Measurements from ENCODE around the gene MCAM. TPM values are rescaled to one million over a fixed set of nuclear protein-coding genes. Genes with fewer than 3 reads are reported as not detected.

The MCAM gene
- total RNA-seq, 1 experiment from 2014 or later, result 26.4 TPM

DNA sequence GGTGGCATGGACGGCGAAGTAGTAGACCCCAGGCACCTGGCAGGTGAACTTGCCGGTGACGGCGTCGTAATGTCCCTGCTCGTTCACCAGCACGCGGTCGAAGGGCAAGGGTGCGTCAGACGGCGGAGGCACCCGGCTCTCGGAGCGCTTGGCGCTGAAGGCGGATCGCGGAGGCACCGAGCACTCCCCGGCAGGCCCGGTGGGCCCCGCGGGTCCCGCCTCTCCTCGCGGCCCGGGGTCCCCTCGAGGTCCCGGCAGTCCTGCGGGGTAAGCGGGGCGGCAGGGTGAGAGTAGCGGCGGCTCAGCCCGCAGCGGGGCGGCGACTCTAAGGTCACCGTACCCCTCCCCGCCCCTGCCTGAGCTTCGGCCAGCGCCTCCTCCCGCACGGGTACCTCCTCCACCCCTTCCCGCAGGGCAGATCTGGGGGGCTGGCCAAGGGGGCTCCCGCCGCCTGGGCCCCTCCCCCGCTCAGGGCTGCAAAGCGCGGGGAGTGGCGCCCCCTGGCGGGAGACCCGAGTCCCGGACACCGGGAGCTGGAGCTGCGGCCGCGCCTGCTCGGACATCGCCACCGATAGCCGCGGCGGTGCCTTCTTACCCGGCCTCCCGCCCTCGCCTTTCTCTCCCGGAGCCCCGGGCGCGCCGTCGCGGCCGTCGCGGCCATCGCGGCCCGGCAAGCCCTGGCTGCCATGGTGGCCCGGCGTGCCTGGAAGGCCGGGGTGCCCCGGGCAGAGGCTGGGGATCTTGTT is 22.8 kb upstream of the MCAM start:
- Mint-ChIP-seq H3K4me1 (peaks cover 52% of the 10 kb centered on the region), H3K4me3 (peak overlapping the region; percentile 100), H3K27ac (no peak overlapping the region), H3K27me3 (ENCODE audit: low read depth) (peaks cover 53% of the 10 kb centered on the region), H3K36me3 (peaks cover 7% of the 10 kb centered on the region), H3K9me3 (no peaks in the 10 kb centered on the region)
- CTCF ChIA-PET, result interaction anchor here (0.5 to 10.4 kb wide), 43 partner anchors 8 to 378 kb away, joined by 3 to 387 read pairs (median 5); partner anchors contain the start of genes CBL, DPAGT1, HINFP and MCAM
- ATAC-seq, result peak; percentile 12
- POLR2A ChIA-PET, result interaction anchor here (1.3 to 3.9 kb wide), 2 partner anchors 23 to 135 kb away, joined by 3 to 35 read pairs; partner anchors contain the start of gene MCAM
- peak; percentile 85 for DNase-seq (ENCODE audit: low spot score)
- TF ChIP-seq NR3C1 (CRISPR knock-in tag; conservative IDR thresholded peaks at IDR 0.05; ENCODE audit: low read depth) (0 out of 2 replicates have a peak, but pooled peaks have one; percentile 24), ZNF219 (CRISPR knock-in tag; IDR thresholded peaks at IDR 0.05; ENCODE audit: borderline replicate concordance) (no peak), CBFB (CRISPR knock-in tag; IDR thresholded peaks at IDR 0.05; ENCODE audit: low read depth) (0 out of 2 replicates have a peak, but pooled peaks have one; percentile 44), ELF4 (CRISPR knock-in tag; IDR thresholded peaks at IDR 0.05; ENCODE audit: low read depth) (peak; percentile 25; the same call in 1 of the 2 replicates), CREM (CRISPR knock-in tag; IDR thresholded peaks at IDR 0.05) (0 out of 2 replicates have a peak, but pooled peaks have one; percentile 51), SMAD4 (CRISPR knock-in tag; IDR thresholded peaks at IDR 0.05) (0 out of 2 replicates have a peak, but pooled peaks have one; percentile 47), ESRRA (CRISPR knock-in tag; IDR thresholded peaks at IDR 0.05; ENCODE audit: borderline replicate concordance) (no peak), FOXP1 (CRISPR knock-in tag; IDR thresholded peaks at IDR 0.05; ENCODE audit: borderline replicate concordance) (peak; percentile 54; the same call in 1 of the 2 replicates), FOXJ3 (CRISPR knock-in tag; IDR thresholded peaks at IDR 0.05; ENCODE audit: borderline replicate concordance) (no peak), MYBL2 (CRISPR knock-in tag; IDR thresholded peaks at IDR 0.05) (peak; percentile 82), FOXK1 (CRISPR knock-in tag; IDR thresholded peaks at IDR 0.05) (0 out of 2 replicates have a peak, but pooled peaks have one; percentile 48), ZNF263 (CRISPR knock-in tag; IDR thresholded peaks at IDR 0.05; ENCODE audit: low read depth) (peak; percentile 53; the same call in 1 of the 2 replicates), TP53 (CRISPR knock-in tag; IDR thresholded peaks at IDR 0.05) (peak; percentile 70; the same call in 1 of the 2 replicates), JUN (CRISPR knock-in tag; IDR thresholded peaks at IDR 0.05) (no peak), RELA (CRISPR knock-in tag; IDR thresholded peaks at IDR 0.05; ENCODE audit: borderline replicate concordance) (no peak)
- TF ChIP-seq, protein P1, sequence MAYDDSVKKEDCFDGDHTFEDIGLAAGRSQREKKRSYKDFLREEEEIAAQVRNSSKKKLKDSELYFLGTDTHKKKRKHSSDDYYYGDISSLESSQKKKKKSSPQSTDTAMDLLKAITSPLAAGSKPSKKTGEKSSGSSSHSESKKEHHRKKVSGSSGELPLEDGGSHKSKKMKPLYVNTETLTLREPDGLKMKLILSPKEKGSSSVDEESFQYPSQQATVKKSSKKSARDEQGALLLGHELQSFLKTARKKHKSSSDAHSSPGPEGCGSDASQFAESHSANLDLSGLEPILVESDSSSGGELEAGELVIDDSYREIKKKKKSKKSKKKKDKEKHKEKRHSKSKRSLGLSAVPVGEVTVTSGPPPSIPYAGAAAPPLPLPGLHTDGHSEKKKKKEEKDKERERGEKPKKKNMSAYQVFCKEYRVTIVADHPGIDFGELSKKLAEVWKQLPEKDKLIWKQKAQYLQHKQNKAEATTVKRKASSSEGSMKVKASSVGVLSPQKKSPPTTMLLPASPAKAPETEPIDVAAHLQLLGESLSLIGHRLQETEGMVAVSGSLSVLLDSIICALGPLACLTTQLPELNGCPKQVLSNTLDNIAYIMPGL (CRISPR knock-in tag; IDR thresholded peaks at IDR 0.05), result peak; percentile 100
- TF ChIP-seq, protein P2, sequence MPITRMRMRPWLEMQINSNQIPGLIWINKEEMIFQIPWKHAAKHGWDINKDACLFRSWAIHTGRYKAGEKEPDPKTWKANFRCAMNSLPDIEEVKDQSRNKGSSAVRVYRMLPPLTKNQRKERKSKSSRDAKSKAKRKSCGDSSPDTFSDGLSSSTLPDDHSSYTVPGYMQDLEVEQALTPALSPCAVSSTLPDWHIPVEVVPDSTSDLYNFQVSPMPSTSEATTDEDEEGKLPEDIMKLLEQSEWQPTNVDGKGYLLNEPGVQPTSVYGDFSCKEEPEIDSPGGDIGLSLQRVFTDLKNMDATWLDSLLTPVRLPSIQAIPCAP (CRISPR knock-in tag; IDR thresholded peaks at IDR 0.05), result no peak
- TF ChIP-seq, protein P3, sequence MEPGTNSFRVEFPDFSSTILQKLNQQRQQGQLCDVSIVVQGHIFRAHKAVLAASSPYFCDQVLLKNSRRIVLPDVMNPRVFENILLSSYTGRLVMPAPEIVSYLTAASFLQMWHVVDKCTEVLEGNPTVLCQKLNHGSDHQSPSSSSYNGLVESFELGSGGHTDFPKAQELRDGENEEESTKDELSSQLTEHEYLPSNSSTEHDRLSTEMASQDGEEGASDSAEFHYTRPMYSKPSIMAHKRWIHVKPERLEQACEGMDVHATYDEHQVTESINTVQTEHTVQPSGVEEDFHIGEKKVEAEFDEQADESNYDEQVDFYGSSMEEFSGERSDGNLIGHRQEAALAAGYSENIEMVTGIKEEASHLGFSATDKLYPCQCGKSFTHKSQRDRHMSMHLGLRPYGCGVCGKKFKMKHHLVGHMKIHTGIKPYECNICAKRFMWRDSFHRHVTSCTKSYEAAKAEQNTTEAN (CRISPR knock-in tag; IDR thresholded peaks at IDR 0.05), result no peak; the same call in 1 of the 2 replicates
- TF ChIP-seq, protein P4, sequence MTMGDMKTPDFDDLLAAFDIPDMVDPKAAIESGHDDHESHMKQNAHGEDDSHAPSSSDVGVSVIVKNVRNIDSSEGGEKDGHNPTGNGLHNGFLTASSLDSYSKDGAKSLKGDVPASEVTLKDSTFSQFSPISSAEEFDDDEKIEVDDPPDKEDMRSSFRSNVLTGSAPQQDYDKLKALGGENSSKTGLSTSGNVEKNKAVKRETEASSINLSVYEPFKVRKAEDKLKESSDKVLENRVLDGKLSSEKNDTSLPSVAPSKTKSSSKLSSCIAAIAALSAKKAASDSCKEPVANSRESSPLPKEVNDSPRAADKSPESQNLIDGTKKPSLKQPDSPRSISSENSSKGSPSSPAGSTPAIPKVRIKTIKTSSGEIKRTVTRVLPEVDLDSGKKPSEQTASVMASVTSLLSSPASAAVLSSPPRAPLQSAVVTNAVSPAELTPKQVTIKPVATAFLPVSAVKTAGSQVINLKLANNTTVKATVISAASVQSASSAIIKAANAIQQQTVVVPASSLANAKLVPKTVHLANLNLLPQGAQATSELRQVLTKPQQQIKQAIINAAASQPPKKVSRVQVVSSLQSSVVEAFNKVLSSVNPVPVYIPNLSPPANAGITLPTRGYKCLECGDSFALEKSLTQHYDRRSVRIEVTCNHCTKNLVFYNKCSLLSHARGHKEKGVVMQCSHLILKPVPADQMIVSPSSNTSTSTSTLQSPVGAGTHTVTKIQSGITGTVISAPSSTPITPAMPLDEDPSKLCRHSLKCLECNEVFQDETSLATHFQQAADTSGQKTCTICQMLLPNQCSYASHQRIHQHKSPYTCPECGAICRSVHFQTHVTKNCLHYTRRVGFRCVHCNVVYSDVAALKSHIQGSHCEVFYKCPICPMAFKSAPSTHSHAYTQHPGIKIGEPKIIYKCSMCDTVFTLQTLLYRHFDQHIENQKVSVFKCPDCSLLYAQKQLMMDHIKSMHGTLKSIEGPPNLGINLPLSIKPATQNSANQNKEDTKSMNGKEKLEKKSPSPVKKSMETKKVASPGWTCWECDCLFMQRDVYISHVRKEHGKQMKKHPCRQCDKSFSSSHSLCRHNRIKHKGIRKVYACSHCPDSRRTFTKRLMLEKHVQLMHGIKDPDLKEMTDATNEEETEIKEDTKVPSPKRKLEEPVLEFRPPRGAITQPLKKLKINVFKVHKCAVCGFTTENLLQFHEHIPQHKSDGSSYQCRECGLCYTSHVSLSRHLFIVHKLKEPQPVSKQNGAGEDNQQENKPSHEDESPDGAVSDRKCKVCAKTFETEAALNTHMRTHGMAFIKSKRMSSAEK (CRISPR knock-in tag; IDR thresholded peaks at IDR 0.05; ENCODE audit: borderline replicate concordance), result no peak
- TF ChIP-seq, protein P5, sequence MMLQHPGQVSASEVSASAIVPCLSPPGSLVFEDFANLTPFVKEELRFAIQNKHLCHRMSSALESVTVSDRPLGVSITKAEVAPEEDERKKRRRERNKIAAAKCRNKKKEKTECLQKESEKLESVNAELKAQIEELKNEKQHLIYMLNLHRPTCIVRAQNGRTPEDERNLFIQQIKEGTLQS (CRISPR knock-in tag; conservative IDR thresholded peaks at IDR 0.05), result no peak; the same call in 1 of the 2 replicates
- TF ChIP-seq, protein P6, sequence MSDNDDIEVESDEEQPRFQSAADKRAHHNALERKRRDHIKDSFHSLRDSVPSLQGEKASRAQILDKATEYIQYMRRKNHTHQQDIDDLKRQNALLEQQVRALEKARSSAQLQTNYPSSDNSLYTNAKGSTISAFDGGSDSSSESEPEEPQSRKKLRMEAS (CRISPR knock-in tag; IDR thresholded peaks at IDR 0.05), result peak; percentile 98
- TF ChIP-seq, protein P7, sequence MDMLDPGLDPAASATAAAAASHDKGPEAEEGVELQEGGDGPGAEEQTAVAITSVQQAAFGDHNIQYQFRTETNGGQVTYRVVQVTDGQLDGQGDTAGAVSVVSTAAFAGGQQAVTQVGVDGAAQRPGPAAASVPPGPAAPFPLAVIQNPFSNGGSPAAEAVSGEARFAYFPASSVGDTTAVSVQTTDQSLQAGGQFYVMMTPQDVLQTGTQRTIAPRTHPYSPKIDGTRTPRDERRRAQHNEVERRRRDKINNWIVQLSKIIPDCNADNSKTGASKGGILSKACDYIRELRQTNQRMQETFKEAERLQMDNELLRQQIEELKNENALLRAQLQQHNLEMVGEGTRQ (CRISPR knock-in tag; IDR thresholded peaks at IDR 0.05), result no peak

Measured in WTC11 (cell line).